GM12891 (cell line): ENCODE results near the gene IL2RG.

Experiments used
- POLR2A ChIP-seq: IDR thresholded peaks from 2 replicates; pipeline ENCODE4 v1.6.1; 2011; ENCODE audit warnings: low read depth, low read length, control low read depth
- POLR2AphosphoS5 ChIP-seq: IDR thresholded peaks from 2 replicates; pipeline ENCODE4 v1.6.1; 2011; ENCODE audit warnings: low read depth, low read length, control low read depth
- SPI1 ChIP-seq: IDR thresholded peaks from 2 replicates; pipeline ENCODE4 v1.6.1; 2011; ENCODE audit warnings: low read depth, low read length, control low read depth
- TAF1 ChIP-seq: IDR thresholded peaks from 2 replicates; pipeline ENCODE4 v1.6.1; 2011; ENCODE audit warnings: low read depth, low read length, control low read depth

GRCh38 chrX:71082822-71083221 lies 28.6 kb downstream of the IL2RG start:
- no peak for TF ChIP-seq POLR2A
- TF ChIP-seq POLR2AphosphoS5, result no peak
- no peak for TF ChIP-seq TAF1
- TF ChIP-seq SPI1, result no peak
